ENCODE data around the gene VPS41. TPM values are rescaled to one million over a fixed set of nuclear protein-coding genes. Genes with fewer than 3 reads are reported as not detected.

Gene VPS41
- total RNA-seq, 3 donors from 2014 or later (not counting 1 experiment from before 2014, with no cell fraction given), result 67.3 to 81.8 (median 78.9) TPM

- WGBS (ENCODE audit: insufficient coverage), result 100% methylated on average over 1 of the region's 2 CpGs
- TF ChIP-seq CTCF (IDR thresholded peaks at IDR 0.05), result no peak
- Histone ChIP-seq H3K36me3 (ENCODE audit: control insufficient read depth, insufficient read depth, low read length) (peaks cover 7% of the 10 kb centered on the region), H3K4me3 (ENCODE audit: low read length) (no peak overlapping the region), H3K4me1 (ENCODE audit: control insufficient read depth, insufficient read depth, low read length) (no peaks in the 10 kb centered on the region), H3K9me3 (ENCODE audit: control insufficient read depth, insufficient read depth, low read length) (no peaks in the 10 kb centered on the region), H3K27ac (ENCODE audit: low read length) (no peak overlapping the region), H3K27me3 (ENCODE audit: control insufficient read depth, insufficient read depth, low read length) (no peaks in the 10 kb centered on the region)
- intact Hi-C loops (cut with micrococcal nuclease), result no loop called here
- Mint-ChIP-seq H3K4me1 (peaks cover 31 to 32% of the 10 kb centered on the region in 2 donors), H3K9me3 (no peaks in the 10 kb centered on the region), H3K27ac (no peak overlapping the region), H3K4me3 (no peak overlapping the region), H3K27me3 (ENCODE audit: low read depth in 2 of 2) (no peaks in the 10 kb centered on the region), H3K36me3 (no peaks in the 10 kb centered on the region)
- ATAC-seq (no peak), DNase-seq (no peak)
Measured at GRCh38 chr7:38830826-38831225, 78.2 kb downstream of the VPS41 start.

- intact Hi-C loops (cut with micrococcal nuclease), result no loop called here
- Mint-ChIP-seq H3K4me3 (no peak overlapping the region), H3K27me3 (ENCODE audit: low read depth in 2 of 2) (no peaks in the 10 kb centered on the region), H3K4me1 (peaks cover 38 to 39% of the 10 kb centered on the region in 2 donors), H3K27ac (no peak overlapping the region), H3K9me3 (no peaks in the 10 kb centered on the region), H3K36me3 (no peaks in the 10 kb centered on the region)
- WGBS (ENCODE audit: insufficient coverage), result 94% methylated on average over 2 of the region's 5 CpGs
- Histone ChIP-seq H3K27ac (ENCODE audit: low read length) (no peak overlapping the region), H3K4me3 (ENCODE audit: low read length) (no peak overlapping the region), H3K27me3 (ENCODE audit: control insufficient read depth, insufficient read depth, low read length) (no peaks in the 10 kb centered on the region), H3K4me1 (ENCODE audit: control insufficient read depth, insufficient read depth, low read length) (no peaks in the 10 kb centered on the region), H3K36me3 (ENCODE audit: control insufficient read depth, insufficient read depth, low read length) (peaks cover 7% of the 10 kb centered on the region), H3K9me3 (ENCODE audit: control insufficient read depth, insufficient read depth, low read length) (no peaks in the 10 kb centered on the region)
- no peak for TF ChIP-seq CTCF (IDR thresholded peaks at IDR 0.05)
- DNase-seq (no peak), ATAC-seq (no peak)
Measured at GRCh38 chr7:38829488-38830165, 79.4 kb downstream of the VPS41 start.

GRCh38 chr7:38828026-38828425 is 81.0 kb downstream of the VPS41 start:
- ATAC-seq, result no peak
- no peak for DNase-seq
- Mint-ChIP-seq H3K4me1 (peaks cover 33 to 38% of the 10 kb centered on the region in 2 donors), H3K27ac (no peak overlapping the region), H3K27me3 (ENCODE audit: low read depth in 2 of 2) (no peaks in the 10 kb centered on the region), H3K36me3 (no peaks in the 10 kb centered on the region), H3K4me3 (no peak overlapping the region), H3K9me3 (no peaks in the 10 kb centered on the region)
- TF ChIP-seq CTCF (IDR thresholded peaks at IDR 0.05), result no peak
- H3K36me3 ChIP-seq (ENCODE audit: control insufficient read depth, insufficient read depth, low read length), result peaks cover 7% of the 10 kb centered on the region
- H3K27ac ChIP-seq (ENCODE audit: low read length), result no peak overlapping the region
- H3K9me3 ChIP-seq (ENCODE audit: control insufficient read depth, insufficient read depth, low read length), result no peaks in the 10 kb centered on the region
- no peaks in the 10 kb centered on the region for H3K27me3 ChIP-seq (ENCODE audit: control insufficient read depth, insufficient read depth, low read length)
- 91% methylated on average over 3 of the region's 3 CpGs for WGBS (ENCODE audit: insufficient coverage)
- intact Hi-C loops (cut with micrococcal nuclease), result no loop called here
- no peak overlapping the region for H3K4me3 ChIP-seq (ENCODE audit: low read length)
- H3K4me1 ChIP-seq (ENCODE audit: control insufficient read depth, insufficient read depth, low read length), result no peaks in the 10 kb centered on the region

Measured in natural killer cell (primary cell).